ENCODE results near the gene GPN2. TPM values are rescaled to one million over a fixed set of nuclear protein-coding genes. Genes with fewer than 3 reads are reported as not detected.

Gene GPN2
- total and polyA plus RNA-seq, 2 of the 4 experiments (the other 2 are of a cell fraction) = 15.4 to 22.2 TPM

DNA sequence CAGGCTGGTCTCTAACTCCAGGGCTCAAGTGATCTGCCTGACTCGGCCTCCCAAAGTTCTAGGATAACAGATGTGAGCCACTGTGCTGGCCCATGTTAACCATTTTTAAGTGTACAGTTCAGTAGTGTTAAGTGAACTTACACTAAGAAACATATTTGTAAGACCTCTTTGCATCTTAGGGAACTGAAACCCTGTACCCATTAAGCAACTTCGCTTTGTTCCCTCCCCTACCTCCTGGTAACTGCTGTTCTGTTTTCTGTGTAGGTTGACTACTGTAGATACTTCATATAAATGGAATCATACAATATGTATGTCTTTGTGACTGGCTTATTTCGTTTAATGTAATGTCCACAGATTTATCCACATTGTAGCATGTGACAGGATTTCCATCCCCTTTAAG, 42.4 kb upstream of the GPN2 start:
- dilution Hi-C loops (cut with HindIII; ENCODE audit: low sequenced_read_pairs, unreplicated experiment) = no loop called here
- no peak overlapping the region for H3K14ac ChIP-seq (replicated peaks; ENCODE audit: low read depth, low read length)
- no peak overlapping the region for H3K9ac ChIP-seq (ENCODE audit: low read depth, low read length)
- peaks cover 5% of the 10 kb centered on the region for H4K20me1 ChIP-seq (ENCODE audit: insufficient read depth, low read length)
- H2AK9ac ChIP-seq (replicated peaks; ENCODE audit: low read depth, low read length, poor library complexity) = no peak overlapping the region
- H3K4me1 ChIP-seq (ENCODE audit: control insufficient read depth, insufficient read depth, low read length) = no peaks in the 10 kb centered on the region
- H2BK120ac ChIP-seq (ENCODE audit: low read depth, low read length) = no peak overlapping the region
- ChIA-PET POLR2A (ENCODE audit: unreplicated experiment) (no interaction called here), CTCF (no interaction called here)
- no peak overlapping the region for H4K91ac ChIP-seq (ENCODE audit: insufficient read depth, low read depth, low read length)
- no CpG with 5 or more reads among the region's 3 CpGs for WGBS, 2 experiments (ENCODE audit: extremely low coverage in 2 of 2, insufficient read length in 1 of 2)
- intact Hi-C loops (cut with micrococcal nuclease) = no loop called here
- H3K4ac ChIP-seq (ENCODE audit: low read depth, low read length) = no peak overlapping the region
- no peaks in the 10 kb centered on the region for H3K27me3 ChIP-seq (ENCODE audit: control insufficient read depth, insufficient read depth, low read length)
- H3K9me1 ChIP-seq (ENCODE audit: insufficient read depth, low read length) = 0 out of 2 replicates have a peak, but pooled peaks cover 2% of the 10 kb centered on the region
- DNase-seq = no peak
- no peak overlapping the region for H3K27ac ChIP-seq (ENCODE audit: insufficient read depth, low read length)
- H4K8ac ChIP-seq (ENCODE audit: low read depth in 2 of 2, low read length in 2 of 2) = no peak overlapping the region
- BruUV-seq (replicated peaks) = no TSS peak
- in situ Hi-C loops (cut with MboI; ENCODE audit: low sequenced_read_pairs) = no loop called here
- H2BK20ac ChIP-seq (ENCODE audit: low read depth, low read length) = no peak overlapping the region
- no peak overlapping the region for H3K18ac ChIP-seq (ENCODE audit: low read depth, low read length)
- no peak overlapping the region for H3K4me2 ChIP-seq (ENCODE audit: low read depth, low read length)
- no peak overlapping the region for H3K23ac ChIP-seq (ENCODE audit: low read depth, low read length)
- ATAC-seq (ENCODE audit: low read depth) = no peak
- no peak overlapping the region for H2BK15ac ChIP-seq (ENCODE audit: low read depth, low read length)
- H2AK5ac ChIP-seq (ENCODE audit: low read depth, low read length) = no peak overlapping the region
- H3K9me3 ChIP-seq (ENCODE audit: control insufficient read depth, insufficient read depth, low read length) = no peaks in the 10 kb centered on the region
- peaks cover 23 to 53% of the 10 kb centered on the region in 2 experiments for H3K79me1 ChIP-seq (ENCODE audit: low read depth in 1 of 2, low read length in 2 of 2)
- H3K56ac ChIP-seq (ENCODE audit: extremely low read depth, insufficient read depth, low read length) = no peak overlapping the region
- no peak overlapping the region for H2AFZ ChIP-seq (replicated peaks; ENCODE audit: low read length, poor library complexity)
- TF ChIP-seq CEBPB (IDR thresholded peaks at IDR 0.05; ENCODE audit: low read depth, low read length) (no peak), MAFK (IDR thresholded peaks at IDR 0.05; ENCODE audit: low read depth, low read length) (no peak), RAD21 (IDR thresholded peaks at IDR 0.05; ENCODE audit: low read length) (no peak), RFX5 (IDR thresholded peaks at IDR 0.05; ENCODE audit: low read depth, low read length) (no peak), NFE2L2 (IDR thresholded peaks at IDR 0.05; ENCODE audit: low read depth, low read length) (no peak), USF2 (IDR thresholded peaks at IDR 0.05; ENCODE audit: low read depth, low read length) (no peak), SMC3 (IDR thresholded peaks at IDR 0.05; ENCODE audit: low read depth, low read length) (no peak)
- TF ChIP-seq, protein P1, sequence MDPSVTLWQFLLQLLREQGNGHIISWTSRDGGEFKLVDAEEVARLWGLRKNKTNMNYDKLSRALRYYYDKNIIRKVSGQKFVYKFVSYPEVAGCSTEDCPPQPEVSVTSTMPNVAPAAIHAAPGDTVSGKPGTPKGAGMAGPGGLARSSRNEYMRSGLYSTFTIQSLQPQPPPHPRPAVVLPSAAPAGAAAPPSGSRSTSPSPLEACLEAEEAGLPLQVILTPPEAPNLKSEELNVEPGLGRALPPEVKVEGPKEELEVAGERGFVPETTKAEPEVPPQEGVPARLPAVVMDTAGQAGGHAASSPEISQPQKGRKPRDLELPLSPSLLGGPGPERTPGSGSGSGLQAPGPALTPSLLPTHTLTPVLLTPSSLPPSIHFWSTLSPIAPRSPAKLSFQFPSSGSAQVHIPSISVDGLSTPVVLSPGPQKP (IDR thresholded peaks at IDR 0.05; ENCODE audit: borderline replicate concordance, low read depth, low read length) = no peak
- H2BK5ac ChIP-seq (ENCODE audit: low read depth, low read length, poor library complexity, severe bottlenecking) = no peak overlapping the region
- H4K5ac ChIP-seq (ENCODE audit: low read depth, low read length) = no peak overlapping the region
- H3K4me3 ChIP-seq (ENCODE audit: insufficient read depth, low read depth, low read length) = no peak overlapping the region
- peaks cover 28% of the 10 kb centered on the region for H3K36me3 ChIP-seq (ENCODE audit: control insufficient read depth, insufficient read depth, low read length)

Measured in IMR-90 (cell line).